Kidney epithelial cell (primary cell): ENCODE data around the gene COPZ1. TPM values are rescaled to one million over a fixed set of nuclear protein-coding genes. Genes with fewer than 3 reads are reported as not detected.

Source experiments
- DNase-seq: peaks from one replicate; pipeline ENCODE4 v3.0.0-alpha.2; 2010; ENCODE audit warnings: low read depth
- H3K27me3 ChIP-seq: 2 replicates; pipeline ENCODE4 v1.6.0; 2011; ENCODE audit warnings: low read length; ENCODE audit not compliant: control insufficient read depth, insufficient read depth
- H3K36me3 ChIP-seq: 2 replicates; pipeline ENCODE4 v1.5.1; 2011; ENCODE audit warnings: low read length; ENCODE audit not compliant: control insufficient read depth, insufficient read depth
- H3K4me3 ChIP-seq: 2 replicates; pipeline ENCODE4 v1.5.1; 2011; ENCODE audit warnings: low read depth, mild to moderate bottlenecking, control low read depth, low read length
- CTCF ChIP-seq: IDR thresholded peaks from 2 replicates; pipeline ENCODE4 v1.5.1; 2011; ENCODE audit warnings: mild to moderate bottlenecking, moderate library complexity, low read length, control low read depth, inconsistent platforms; ENCODE audit not compliant: insufficient read depth, poor library complexity, severe bottlenecking
- total RNA-seq: library from RNA; depleted of rRNA; stranded (reverse); fragments of >200 nt; gene quantifications from 2 replicates; pipeline ENCODE4 v1.2.3, GENCODE V29; 2015

The COPZ1 gene
- total RNA-seq, 1 donor from 2014 or later, result 157 TPM

- H3K27me3 ChIP-seq, result no peaks in the 10 kb centered on the region
- H3K36me3 ChIP-seq, result no peaks in the 10 kb centered on the region
- no peak overlapping the region for H3K4me3 ChIP-seq
- no peak for TF ChIP-seq CTCF
- DNase-seq, result no peak
Observed at GRCh38 chr12:54377007-54377406, 52.1 kb downstream of the COPZ1 start.

GRCh38 chr12:54377797-54378515 lies 53.0 kb downstream of the COPZ1 start:
- TF ChIP-seq CTCF, result no peak
- Histone ChIP-seq H3K36me3 (no peaks in the 10 kb centered on the region), H3K27me3 (no peaks in the 10 kb centered on the region), H3K4me3 (no peak overlapping the region)
- no peak for DNase-seq

GRCh38 chr12:54378796-54379397 lies 54.0 kb downstream of the COPZ1 start:
- no peak for TF ChIP-seq CTCF
- no peak for DNase-seq
- H3K4me3 ChIP-seq, result peak overlapping the region; percentile 50
- no peaks in the 10 kb centered on the region for H3K27me3 ChIP-seq
- no peaks in the 10 kb centered on the region for H3K36me3 ChIP-seq

- peak; percentile 43 for DNase-seq
Observed at GRCh38 chr12:54379398-54380201, 54.7 kb downstream of the COPZ1 start.

GRCh38 chr12:54381136-54381535 lies 56.2 kb downstream of the COPZ1 start:
- no peak for DNase-seq
- Histone ChIP-seq H3K4me3 (no peak overlapping the region), H3K27me3 (no peaks in the 10 kb centered on the region), H3K36me3 (no peaks in the 10 kb centered on the region)
- TF ChIP-seq CTCF, result no peak

More at GRCh38 chr12:54379398-54380201, 54.7 kb downstream of the COPZ1 start:
- no peaks in the 10 kb centered on the region for H3K27me3 ChIP-seq
- no peaks in the 10 kb centered on the region for H3K36me3 ChIP-seq
- peak overlapping the region; percentile 50 for H3K4me3 ChIP-seq
- peak; percentile 100 for TF ChIP-seq CTCF
